ENCODE measurements around the gene GPR158.

Gene GPR158

GRCh38 chr10:25492040-25492439, 317.2 kb downstream of the GPR158 start:
- TF ChIP-seq CEBPB (IDR thresholded peaks at IDR 0.05) (no peak), TEAD4 (IDR thresholded peaks at IDR 0.05) (no peak), YY1 (IDR thresholded peaks at IDR 0.05; ENCODE audit: low read depth) (no peak), TCF12 (IDR thresholded peaks at IDR 0.05; ENCODE audit: low read depth) (no peak)

GRCh38 chr10:25492680-25493079, 317.9 kb downstream of the GPR158 start:
- TF ChIP-seq TAF1 (IDR thresholded peaks at IDR 0.05; ENCODE audit: low read depth) (no peak), RAD21 (IDR thresholded peaks at IDR 0.05; ENCODE audit: low read depth) (no peak), CEBPB (IDR thresholded peaks at IDR 0.05) (no peak), YY1 (IDR thresholded peaks at IDR 0.05; ENCODE audit: low read depth) (no peak), NFIC (IDR thresholded peaks at IDR 0.05) (no peak), CREB1 (IDR thresholded peaks at IDR 0.05; ENCODE audit: low read depth) (no peak)

- TF ChIP-seq TEAD4 (IDR thresholded peaks at IDR 0.05) (no peak), TAF1 (IDR thresholded peaks at IDR 0.05; ENCODE audit: low read depth) (no peak), NFIC (IDR thresholded peaks at IDR 0.05) (no peak), EP300 (IDR thresholded peaks at IDR 0.05; ENCODE audit: borderline replicate concordance) (no peak), TCF12 (IDR thresholded peaks at IDR 0.05; ENCODE audit: low read depth) (no peak), CREB1 (IDR thresholded peaks at IDR 0.05; ENCODE audit: low read depth) (no peak), USF1 (IDR thresholded peaks at IDR 0.05) (no peak), RAD21 (IDR thresholded peaks at IDR 0.05; ENCODE audit: low read depth) (no peak), YY1 (IDR thresholded peaks at IDR 0.05; ENCODE audit: low read depth) (no peak)
These were observed 318.5 kb downstream of the GPR158 start for GRCh38 chr10:25493122-25493893.

GRCh38 chr10:25497246-25497645, 322.4 kb downstream of the GPR158 start:
- TF ChIP-seq TAF1 (IDR thresholded peaks at IDR 0.05; ENCODE audit: low read depth) (no peak), ZBTB7A (IDR thresholded peaks at IDR 0.05; ENCODE audit: low read depth) (no peak), REST (IDR thresholded peaks at IDR 0.05; ENCODE audit: low read depth) (no peak), TEAD4 (IDR thresholded peaks at IDR 0.05) (no peak), MAX (IDR thresholded peaks at IDR 0.05) (no peak), CREB1 (IDR thresholded peaks at IDR 0.05; ENCODE audit: low read depth) (no peak), USF1 (IDR thresholded peaks at IDR 0.05) (no peak), FOXM1 (IDR thresholded peaks at IDR 0.05; ENCODE audit: borderline replicate concordance, low read depth) (no peak)

- no peak for TF ChIP-seq TEAD4 (IDR thresholded peaks at IDR 0.05)
- TF ChIP-seq EP300 (IDR thresholded peaks at IDR 0.05; ENCODE audit: borderline replicate concordance), result no peak
- TF ChIP-seq USF1 (IDR thresholded peaks at IDR 0.05), result no peak
- TF ChIP-seq CEBPB (IDR thresholded peaks at IDR 0.05), result no peak
- TF ChIP-seq YY1 (IDR thresholded peaks at IDR 0.05; ENCODE audit: low read depth), result no peak
- no peak for TF ChIP-seq EGR1 (IDR thresholded peaks at IDR 0.05)
- no peak for TF ChIP-seq NFIC (IDR thresholded peaks at IDR 0.05)
- no peak for TF ChIP-seq MAX (IDR thresholded peaks at IDR 0.05)
- TF ChIP-seq TCF12 (IDR thresholded peaks at IDR 0.05; ENCODE audit: low read depth), result no peak
- TF ChIP-seq FOXM1 (IDR thresholded peaks at IDR 0.05; ENCODE audit: borderline replicate concordance, low read depth), result no peak
- no peak for TF ChIP-seq TAF1 (IDR thresholded peaks at IDR 0.05; ENCODE audit: low read depth)
- TF ChIP-seq RAD21 (IDR thresholded peaks at IDR 0.05; ENCODE audit: low read depth), result no peak
- TF ChIP-seq REST (IDR thresholded peaks at IDR 0.05; ENCODE audit: low read depth), result no peak
- no peak for TF ChIP-seq CREB1 (IDR thresholded peaks at IDR 0.05; ENCODE audit: low read depth)
- TF ChIP-seq ZBTB7A (IDR thresholded peaks at IDR 0.05; ENCODE audit: low read depth), result no peak
These were observed 323.8 kb downstream of the GPR158 start for GRCh38 chr10:25498645-25499044.

GRCh38 chr10:25501912-25502311, 327.1 kb downstream of the GPR158 start:
- no peak for TF ChIP-seq TEAD4 (IDR thresholded peaks at IDR 0.05)
- TF ChIP-seq FOXM1 (IDR thresholded peaks at IDR 0.05; ENCODE audit: borderline replicate concordance, low read depth), result no peak
- TF ChIP-seq EP300 (IDR thresholded peaks at IDR 0.05; ENCODE audit: borderline replicate concordance), result no peak
- no peak for TF ChIP-seq REST (IDR thresholded peaks at IDR 0.05; ENCODE audit: low read depth)
- TF ChIP-seq CREB1 (IDR thresholded peaks at IDR 0.05; ENCODE audit: low read depth), result no peak
- no peak for TF ChIP-seq USF1 (IDR thresholded peaks at IDR 0.05)
- TF ChIP-seq CEBPB (IDR thresholded peaks at IDR 0.05), result no peak
- TF ChIP-seq ZBTB7A (IDR thresholded peaks at IDR 0.05; ENCODE audit: low read depth), result no peak
- TF ChIP-seq TCF12 (IDR thresholded peaks at IDR 0.05; ENCODE audit: low read depth), result no peak
- no peak for TF ChIP-seq NFIC (IDR thresholded peaks at IDR 0.05)
- no peak for TF ChIP-seq YY1 (IDR thresholded peaks at IDR 0.05; ENCODE audit: low read depth)
- no peak for TF ChIP-seq MAX (IDR thresholded peaks at IDR 0.05)
- no peak for TF ChIP-seq RAD21 (IDR thresholded peaks at IDR 0.05; ENCODE audit: low read depth)
- TF ChIP-seq EGR1 (IDR thresholded peaks at IDR 0.05), result no peak
